ENCODE measurements around the gene NUDT6.

The NUDT6 gene

DNA sequence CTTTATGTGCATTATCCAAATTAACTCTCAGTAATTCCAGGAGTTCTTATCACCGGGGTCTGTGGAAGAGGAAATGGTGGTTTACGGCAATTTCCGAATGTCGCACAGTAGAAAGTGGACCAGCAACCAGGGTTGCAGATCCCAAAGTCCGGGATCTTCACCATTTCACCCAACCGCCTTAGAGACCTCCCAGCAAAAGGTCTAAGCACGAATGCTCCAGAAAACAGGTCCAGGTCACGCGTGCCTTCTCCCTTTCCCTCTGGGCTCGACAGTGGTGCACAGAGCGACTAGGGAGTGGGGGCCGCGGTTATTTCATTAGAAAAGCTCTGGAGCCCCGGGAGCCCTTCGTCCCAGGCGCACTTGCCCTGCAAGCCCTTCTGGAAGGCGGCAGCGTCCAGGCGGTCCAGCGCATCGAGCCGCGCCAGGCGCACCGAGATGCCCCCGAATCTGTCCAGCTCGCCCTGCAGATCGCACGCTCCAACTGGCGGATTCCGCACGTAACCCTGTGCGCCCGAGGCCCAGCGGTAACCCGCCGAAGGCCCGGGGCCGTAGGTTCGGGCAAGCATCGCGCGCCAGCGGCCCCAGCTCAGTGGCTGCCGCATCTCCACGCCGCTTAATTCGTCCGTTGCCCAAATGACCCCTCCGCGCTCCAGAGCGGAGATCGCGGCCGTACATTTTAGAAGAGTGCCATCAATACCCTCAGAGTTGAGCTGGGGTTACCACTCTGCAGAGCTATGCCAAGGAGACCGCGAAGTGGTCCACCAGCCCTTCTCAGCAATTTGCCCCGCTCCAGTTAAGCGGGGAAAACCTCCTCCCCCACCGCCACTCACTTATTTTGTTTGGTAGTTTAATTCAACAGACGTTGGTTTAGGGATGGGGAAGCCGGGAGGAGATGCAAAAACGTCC is at the start of gene NUDT6:
Gene NUDT6, minus strand, starts transcription at position 627 of the 906 bp plus-strand sequence. Its CDS starts 25 bp downstream, at position 602.
- no peak for DNase-seq (ENCODE audit: low read depth)
- in situ Hi-C loops (cut with HindIII; ENCODE audit: low sequenced_read_pairs) = no loop called here
- TF ChIP-seq, protein P1, sequence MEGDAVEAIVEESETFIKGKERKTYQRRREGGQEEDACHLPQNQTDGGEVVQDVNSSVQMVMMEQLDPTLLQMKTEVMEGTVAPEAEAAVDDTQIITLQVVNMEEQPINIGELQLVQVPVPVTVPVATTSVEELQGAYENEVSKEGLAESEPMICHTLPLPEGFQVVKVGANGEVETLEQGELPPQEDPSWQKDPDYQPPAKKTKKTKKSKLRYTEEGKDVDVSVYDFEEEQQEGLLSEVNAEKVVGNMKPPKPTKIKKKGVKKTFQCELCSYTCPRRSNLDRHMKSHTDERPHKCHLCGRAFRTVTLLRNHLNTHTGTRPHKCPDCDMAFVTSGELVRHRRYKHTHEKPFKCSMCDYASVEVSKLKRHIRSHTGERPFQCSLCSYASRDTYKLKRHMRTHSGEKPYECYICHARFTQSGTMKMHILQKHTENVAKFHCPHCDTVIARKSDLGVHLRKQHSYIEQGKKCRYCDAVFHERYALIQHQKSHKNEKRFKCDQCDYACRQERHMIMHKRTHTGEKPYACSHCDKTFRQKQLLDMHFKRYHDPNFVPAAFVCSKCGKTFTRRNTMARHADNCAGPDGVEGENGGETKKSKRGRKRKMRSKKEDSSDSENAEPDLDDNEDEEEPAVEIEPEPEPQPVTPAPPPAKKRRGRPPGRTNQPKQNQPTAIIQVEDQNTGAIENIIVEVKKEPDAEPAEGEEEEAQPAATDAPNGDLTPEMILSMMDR (IDR thresholded peaks at IDR 0.05; ENCODE audit: low read depth, low read length, missing control alignments) = no peak
- H3K4me3 ChIP-seq (ENCODE audit: low read depth, low read length) = peak within 1 kb of the TSS; percentile 91

DNA sequence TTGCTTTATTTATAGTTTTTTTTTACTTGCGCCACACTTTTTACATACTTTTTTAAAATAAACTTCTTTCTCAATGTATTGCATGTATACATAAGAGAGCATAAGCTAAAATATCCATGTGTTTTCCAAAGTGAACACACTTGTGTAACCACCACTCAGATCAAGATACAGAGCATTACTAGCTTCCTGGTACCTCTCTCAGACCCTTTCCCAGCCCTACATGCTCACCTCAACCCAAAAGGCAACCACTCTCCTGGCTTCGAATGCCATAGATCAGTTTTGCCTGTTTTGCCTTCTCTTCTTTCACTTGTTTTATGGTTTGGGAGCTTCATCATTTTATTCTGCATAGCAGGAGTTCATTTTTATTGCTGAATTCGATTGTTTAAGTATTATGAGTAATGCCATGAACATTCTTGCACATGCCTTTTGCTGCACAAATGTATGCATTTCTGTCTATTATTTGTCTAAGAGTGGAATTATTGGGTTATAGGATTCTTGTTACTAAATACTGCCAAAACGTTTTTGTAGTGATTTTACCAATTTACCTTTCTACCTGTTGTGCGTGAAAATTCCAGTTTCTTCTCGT is 45.9 kb upstream of the NUDT6 start:
- DNase-seq (ENCODE audit: low read depth) = no peak
- TF ChIP-seq, protein P1 (IDR thresholded peaks at IDR 0.05; ENCODE audit: low read depth, low read length, missing control alignments) = no peak
- in situ Hi-C loops (cut with HindIII; ENCODE audit: low sequenced_read_pairs) = no loop called here
- no peak overlapping the region for H3K4me3 ChIP-seq (ENCODE audit: low read depth, low read length)

DNA sequence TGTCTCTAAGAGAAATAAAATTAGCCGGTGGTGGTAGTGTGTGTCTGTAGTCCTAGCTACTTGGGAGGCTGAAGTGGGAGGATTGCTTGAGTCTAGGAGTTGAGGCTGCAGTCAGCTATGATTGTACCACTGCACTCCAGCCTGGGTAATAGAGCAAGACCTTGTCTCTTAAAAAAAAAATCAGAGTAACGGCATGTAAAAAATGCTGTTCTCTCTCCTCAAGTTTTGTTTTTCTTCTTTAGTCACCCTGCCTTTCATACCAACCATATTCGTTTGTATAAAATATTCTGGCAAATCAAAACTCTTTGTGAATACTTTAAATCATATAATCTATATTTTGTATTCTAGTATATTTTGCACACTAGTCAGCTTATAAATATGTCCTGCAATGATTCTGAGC is 44.8 kb upstream of the NUDT6 start:
- DNase-seq (ENCODE audit: low read depth) = no peak
- TF ChIP-seq, protein P1 (IDR thresholded peaks at IDR 0.05; ENCODE audit: low read depth, low read length, missing control alignments) = no peak
- no peak overlapping the region for H3K4me3 ChIP-seq (ENCODE audit: low read depth, low read length)
- in situ Hi-C loops (cut with HindIII; ENCODE audit: low sequenced_read_pairs) = no loop called here

GRCh38 chr4:122966201-122966600 is 43.8 kb upstream of the NUDT6 start:
- DNase-seq (ENCODE audit: low read depth) = no peak
- TF ChIP-seq, protein P1 (IDR thresholded peaks at IDR 0.05; ENCODE audit: low read depth, low read length, missing control alignments) = no peak
- in situ Hi-C loops (cut with HindIII; ENCODE audit: low sequenced_read_pairs) = no loop called here
- no peak overlapping the region for H3K4me3 ChIP-seq (ENCODE audit: low read depth, low read length)

DNA sequence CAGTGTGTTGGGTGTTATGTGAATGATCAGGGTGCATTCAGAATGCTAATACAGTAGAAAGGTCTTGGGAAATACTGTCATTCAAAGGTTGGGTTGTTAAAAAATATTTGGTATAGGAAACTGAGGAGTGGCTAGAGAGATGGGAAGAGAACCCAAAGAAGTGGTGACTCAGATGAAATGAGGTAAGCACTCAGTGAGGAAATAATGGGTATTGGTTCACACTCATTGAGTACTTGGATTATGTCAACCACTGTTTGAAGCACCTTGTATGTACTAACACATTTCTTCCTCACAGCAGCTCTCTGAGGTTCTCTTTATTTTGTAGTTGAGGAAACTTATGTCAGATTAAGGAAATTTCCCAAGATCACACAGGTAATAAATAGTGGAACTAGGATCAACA is 40.8 kb upstream of the NUDT6 start:
- TF ChIP-seq, protein P1 (IDR thresholded peaks at IDR 0.05; ENCODE audit: low read depth, low read length, missing control alignments) = no peak
- no peak for DNase-seq (ENCODE audit: low read depth)
- in situ Hi-C loops (cut with HindIII; ENCODE audit: low sequenced_read_pairs) = no loop called here
- no peak overlapping the region for H3K4me3 ChIP-seq (ENCODE audit: low read depth, low read length)

DNA sequence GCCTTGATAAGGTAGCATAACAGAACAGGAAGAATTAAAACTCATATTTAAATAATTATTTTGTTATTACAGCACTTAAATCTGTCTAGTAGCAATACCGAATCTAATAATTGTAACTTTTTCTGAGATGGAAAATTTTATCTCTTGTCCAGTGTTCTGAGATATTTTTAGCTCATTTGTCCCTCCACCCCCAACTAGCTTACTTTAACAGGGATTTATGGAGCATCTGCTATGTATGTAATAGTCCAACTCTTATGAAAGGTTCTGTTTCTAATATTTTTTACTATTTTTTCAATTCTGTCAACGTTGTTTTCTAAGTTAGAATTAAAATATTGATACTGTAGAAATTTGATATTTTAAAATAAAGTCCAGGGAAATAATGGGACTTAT is 38.2 kb upstream of the NUDT6 start:
- no peak overlapping the region for H3K4me3 ChIP-seq (ENCODE audit: low read depth, low read length)
- TF ChIP-seq, protein P1 (IDR thresholded peaks at IDR 0.05; ENCODE audit: low read depth, low read length, missing control alignments) = no peak
- in situ Hi-C loops (cut with HindIII; ENCODE audit: low sequenced_read_pairs) = no loop called here
- DNase-seq (ENCODE audit: low read depth) = no peak
